ENCODE data around the gene AGMO.

AGMO gene

DNA sequence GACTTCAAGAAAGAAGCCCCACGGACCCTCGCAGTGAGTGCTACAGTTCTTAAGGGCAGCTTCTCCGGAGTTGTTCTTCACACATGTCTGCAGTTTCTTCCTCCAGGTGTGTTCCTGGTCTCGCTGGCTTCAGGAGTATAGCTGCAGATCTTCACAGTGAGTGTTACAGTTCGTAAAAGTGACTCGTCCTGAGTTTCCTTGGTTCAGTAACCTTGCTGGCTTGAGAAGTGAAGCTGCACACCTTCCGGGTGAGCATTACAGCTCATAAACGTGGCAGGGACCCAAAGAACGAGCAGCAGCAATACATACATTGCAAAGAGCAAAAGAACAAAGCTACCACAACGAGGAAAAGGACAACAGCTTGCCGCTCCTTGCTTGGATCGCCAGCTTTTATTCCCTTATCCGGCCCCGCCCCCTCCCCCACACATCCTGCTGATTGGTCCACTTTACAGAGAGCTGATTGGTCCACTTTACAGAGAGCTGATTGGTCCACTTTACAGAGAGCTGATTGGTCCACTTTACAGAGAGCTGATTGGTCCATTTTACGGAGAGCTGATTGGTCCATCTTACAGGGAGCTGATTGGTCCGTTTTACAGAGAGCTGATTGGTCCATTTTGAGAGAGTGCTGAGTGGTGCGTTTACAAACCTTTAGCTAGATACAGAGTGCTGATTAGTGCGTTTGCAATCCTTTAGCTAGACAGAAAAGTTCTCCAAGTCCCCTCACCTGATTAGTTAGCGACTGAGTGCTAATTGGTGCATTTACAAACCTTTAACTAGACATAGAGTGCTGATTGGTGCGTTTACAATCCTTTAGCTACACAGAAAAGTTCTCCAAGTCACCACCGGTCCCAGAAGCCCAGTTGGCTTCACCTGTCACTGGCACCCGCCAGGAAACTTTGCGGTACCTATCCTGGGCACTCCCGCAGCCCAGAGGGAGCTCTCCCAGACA lies 165.3 kb downstream of the AGMO start:
- H3K4me3 ChIP-seq (ENCODE audit: low read length), result no peak overlapping the region
- DNase-seq (ENCODE audit: low read depth), result no peak
- TF ChIP-seq, protein P1, sequence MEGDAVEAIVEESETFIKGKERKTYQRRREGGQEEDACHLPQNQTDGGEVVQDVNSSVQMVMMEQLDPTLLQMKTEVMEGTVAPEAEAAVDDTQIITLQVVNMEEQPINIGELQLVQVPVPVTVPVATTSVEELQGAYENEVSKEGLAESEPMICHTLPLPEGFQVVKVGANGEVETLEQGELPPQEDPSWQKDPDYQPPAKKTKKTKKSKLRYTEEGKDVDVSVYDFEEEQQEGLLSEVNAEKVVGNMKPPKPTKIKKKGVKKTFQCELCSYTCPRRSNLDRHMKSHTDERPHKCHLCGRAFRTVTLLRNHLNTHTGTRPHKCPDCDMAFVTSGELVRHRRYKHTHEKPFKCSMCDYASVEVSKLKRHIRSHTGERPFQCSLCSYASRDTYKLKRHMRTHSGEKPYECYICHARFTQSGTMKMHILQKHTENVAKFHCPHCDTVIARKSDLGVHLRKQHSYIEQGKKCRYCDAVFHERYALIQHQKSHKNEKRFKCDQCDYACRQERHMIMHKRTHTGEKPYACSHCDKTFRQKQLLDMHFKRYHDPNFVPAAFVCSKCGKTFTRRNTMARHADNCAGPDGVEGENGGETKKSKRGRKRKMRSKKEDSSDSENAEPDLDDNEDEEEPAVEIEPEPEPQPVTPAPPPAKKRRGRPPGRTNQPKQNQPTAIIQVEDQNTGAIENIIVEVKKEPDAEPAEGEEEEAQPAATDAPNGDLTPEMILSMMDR (conservative IDR thresholded peaks at IDR 0.05; ENCODE audit: low read length), result no peak

DNA sequence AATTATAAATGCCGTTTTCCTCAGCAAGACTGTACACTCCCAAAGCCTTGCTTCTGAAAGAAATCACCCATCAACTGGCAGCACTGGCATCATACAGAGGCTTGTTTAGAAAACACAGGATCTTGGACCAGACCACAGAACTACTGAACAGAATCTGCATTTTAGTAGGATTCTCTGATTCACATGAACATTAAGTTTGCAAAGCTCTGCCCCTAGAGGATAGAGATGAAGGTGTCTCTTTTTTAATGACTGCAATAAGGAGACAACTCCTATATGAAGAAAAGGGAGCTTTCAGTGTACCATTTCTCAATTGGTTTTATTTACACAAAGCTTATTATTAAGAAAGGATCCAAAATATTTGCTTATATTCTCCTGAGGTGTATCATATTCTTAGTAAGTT lies 172.7 kb downstream of the AGMO start:
- no peak for DNase-seq (ENCODE audit: low read depth)
- TF ChIP-seq, protein P1 (conservative IDR thresholded peaks at IDR 0.05; ENCODE audit: low read length), result peak; percentile 22; the same call in 1 of the 2 replicates
- no peak overlapping the region for H3K4me3 ChIP-seq (ENCODE audit: low read length)

DNA sequence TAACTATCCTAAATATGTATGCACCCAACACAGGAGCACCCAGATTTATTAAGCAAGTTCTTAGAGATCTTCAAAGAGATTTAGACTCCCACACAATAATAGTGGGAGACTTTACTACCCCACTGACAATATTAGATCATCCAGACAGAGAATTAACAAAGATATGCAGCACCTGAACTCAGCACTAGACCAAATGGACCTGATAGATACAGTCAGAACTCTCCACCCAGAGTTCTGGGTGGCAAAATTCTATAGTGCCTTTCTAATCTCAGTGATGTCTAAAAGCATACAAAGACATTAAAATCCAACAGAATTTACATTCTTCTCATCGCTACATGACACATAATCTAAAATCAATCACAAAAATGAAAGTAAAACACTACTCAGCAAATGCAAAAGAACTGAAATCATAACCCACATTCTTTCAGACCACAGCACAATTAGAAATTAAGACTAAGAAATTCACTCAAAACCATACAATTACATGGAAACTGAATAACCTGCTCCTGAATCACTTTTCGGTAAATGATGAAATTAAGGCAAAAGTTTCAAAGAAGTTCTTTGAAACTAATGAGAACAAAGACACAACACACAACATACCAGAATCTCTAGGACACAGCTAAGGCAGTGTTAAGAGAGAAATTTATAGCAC lies 183.2 kb downstream of the AGMO start:
- DNase-seq (ENCODE audit: low read depth), result no peak
- H3K4me3 ChIP-seq (ENCODE audit: low read length), result no peak overlapping the region
- TF ChIP-seq, protein P1 (conservative IDR thresholded peaks at IDR 0.05; ENCODE audit: low read length), result no peak

DNA sequence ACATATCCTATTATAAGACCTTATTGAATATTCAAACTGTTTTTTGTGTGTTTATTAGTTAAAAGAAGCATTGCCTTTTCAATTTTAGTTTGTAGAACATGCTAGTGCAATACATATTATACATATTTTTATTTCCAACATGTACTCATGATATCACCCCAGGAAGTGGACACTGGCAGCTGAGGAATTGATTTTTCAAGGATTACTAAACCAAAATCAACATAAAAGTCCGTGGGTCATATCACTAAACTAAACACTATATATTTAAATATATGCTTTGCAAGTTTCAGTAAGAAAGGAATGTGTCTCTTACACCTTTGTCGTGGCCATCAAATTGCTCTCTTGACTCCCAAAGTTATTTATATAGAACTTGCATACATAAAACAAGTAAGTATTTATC lies 185.2 kb downstream of the AGMO start:
- TF ChIP-seq, protein P1 (conservative IDR thresholded peaks at IDR 0.05; ENCODE audit: low read length), result no peak
- no peak overlapping the region for H3K4me3 ChIP-seq (ENCODE audit: low read length)
- no peak for DNase-seq (ENCODE audit: low read depth)

DNA sequence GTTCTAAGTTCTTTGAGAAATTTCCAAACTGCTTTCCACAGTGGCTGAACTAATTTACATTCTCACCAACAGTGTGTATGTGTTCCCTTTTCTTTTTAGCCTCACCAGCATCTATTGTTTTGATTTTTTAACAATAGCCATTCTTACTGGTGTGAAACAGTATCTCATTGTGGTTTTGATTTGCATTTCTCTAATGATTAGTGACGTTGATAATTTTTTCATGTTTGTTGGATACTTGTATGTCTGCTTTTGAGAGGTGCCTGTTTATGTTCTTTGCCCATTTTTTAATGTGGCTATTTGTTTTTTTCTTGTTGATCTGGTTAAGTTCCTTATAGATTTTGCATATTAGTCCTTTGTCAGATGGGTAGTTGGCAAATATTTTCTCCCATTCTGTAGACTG lies 191.4 kb downstream of the AGMO start:
- DNase-seq (ENCODE audit: low read depth), result no peak
- TF ChIP-seq, protein P1 (conservative IDR thresholded peaks at IDR 0.05; ENCODE audit: low read length), result no peak
- H3K4me3 ChIP-seq (ENCODE audit: low read length), result no peak overlapping the region

DNA sequence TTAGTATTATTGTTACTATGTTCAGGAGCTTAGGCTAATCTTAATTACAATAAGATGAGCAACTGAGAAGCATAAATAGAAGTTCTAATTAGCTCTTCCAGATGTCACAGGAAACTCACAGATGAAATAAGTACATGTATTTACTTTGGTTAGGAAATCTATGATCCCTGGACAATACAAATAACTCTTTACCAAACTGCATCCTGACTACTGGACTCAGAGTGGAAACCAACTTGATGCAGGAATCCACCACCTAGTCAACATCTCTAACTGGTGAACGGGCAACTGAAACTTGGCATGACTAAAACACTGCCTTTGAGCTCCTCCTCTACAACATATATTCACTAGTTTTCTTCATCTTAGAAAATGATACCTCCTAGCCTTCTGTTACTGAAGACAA lies 193.2 kb downstream of the AGMO start:
- no peak overlapping the region for H3K4me3 ChIP-seq (ENCODE audit: low read length)
- TF ChIP-seq, protein P1 (conservative IDR thresholded peaks at IDR 0.05; ENCODE audit: low read length), result no peak
- DNase-seq (ENCODE audit: low read depth), result no peak

Data from AG10803 (cell line).